ENCODE data around the gene PLOD1.

PLOD1 gene

GRCh38 chr1:11914024-11914423, 20.5 kb upstream of the PLOD1 start:
- no peak for TF ChIP-seq CTCF (IDR thresholded peaks at IDR 0.05)
- TF ChIP-seq ZFX (IDR thresholded peaks at IDR 0.05; ENCODE audit: borderline replicate concordance), result no peak
- H3K27ac ChIP-seq, result no peak overlapping the region

GRCh38 chr1:11918799-11919519, 15.6 kb upstream of the PLOD1 start:
- TF ChIP-seq ZFX (IDR thresholded peaks at IDR 0.05; ENCODE audit: borderline replicate concordance), result no peak
- no peak for TF ChIP-seq CTCF (IDR thresholded peaks at IDR 0.05)
- H3K27ac ChIP-seq, result no peak overlapping the region

- no peak for TF ChIP-seq ZFX (IDR thresholded peaks at IDR 0.05; ENCODE audit: borderline replicate concordance)
- no peak for TF ChIP-seq CTCF (IDR thresholded peaks at IDR 0.05)
These were observed 14.9 kb upstream of the PLOD1 start for GRCh38 chr1:11919621-11920020.

GRCh38 chr1:11920239-11920903, 14.1 kb upstream of the PLOD1 start:
- TF ChIP-seq CTCF (IDR thresholded peaks at IDR 0.05), result no peak
- no peak for TF ChIP-seq ZFX (IDR thresholded peaks at IDR 0.05; ENCODE audit: borderline replicate concordance)
- H3K27ac ChIP-seq, result no peak overlapping the region

More at GRCh38 chr1:11919621-11920020, 14.9 kb upstream of the PLOD1 start:
- no peak overlapping the region for H3K27ac ChIP-seq

- no peak overlapping the region for H3K27ac ChIP-seq
- TF ChIP-seq ZFX (IDR thresholded peaks at IDR 0.05; ENCODE audit: borderline replicate concordance), result no peak
- no peak for TF ChIP-seq CTCF (IDR thresholded peaks at IDR 0.05)
These were observed 13.5 kb upstream of the PLOD1 start for GRCh38 chr1:11921022-11921421.

- no peak overlapping the region for H3K27ac ChIP-seq
- no peak for TF ChIP-seq ZFX (IDR thresholded peaks at IDR 0.05; ENCODE audit: borderline replicate concordance)
These were observed 11.3 kb upstream of the PLOD1 start for GRCh38 chr1:11923069-11923826.

GRCh38 chr1:11923827-11924113, 10.7 kb upstream of the PLOD1 start:
- no peak overlapping the region for H3K27ac ChIP-seq
- TF ChIP-seq CTCF (IDR thresholded peaks at IDR 0.05) (no peak), ZFX (IDR thresholded peaks at IDR 0.05; ENCODE audit: borderline replicate concordance) (no peak)

All from 22Rv1 (cell line).